Ishikawa (cell line): ENCODE data around the gene PIAS4.

Experiments
- CEBPB ChIP-seq: IDR thresholded peaks from 2 replicates; pipeline ENCODE4 v1.6.1; 2012
- CREB1 ChIP-seq: IDR thresholded peaks from 2 replicates; pipeline ENCODE4 v1.6.1; 2012; ENCODE audit warnings: low read depth
- EGR1 ChIP-seq: IDR thresholded peaks from 2 replicates; pipeline ENCODE4 v1.6.1; 2012
- EP300 ChIP-seq: IDR thresholded peaks from 2 replicates; pipeline ENCODE4 v1.6.1; 2012; ENCODE audit warnings: borderline replicate concordance
- FOXM1 ChIP-seq: IDR thresholded peaks from 2 replicates; pipeline ENCODE4 v1.6.1; 2012; ENCODE audit warnings: low read depth, borderline replicate concordance
- MAX ChIP-seq: IDR thresholded peaks from 2 replicates; pipeline ENCODE4 v1.6.1; 2012
- NFIC ChIP-seq: IDR thresholded peaks from 2 replicates; pipeline ENCODE4 v1.6.1; 2012
- RAD21 ChIP-seq: IDR thresholded peaks from 2 replicates; pipeline ENCODE4 v1.6.1; 2012; ENCODE audit warnings: low read depth
- TAF1 ChIP-seq: IDR thresholded peaks from 2 replicates; pipeline ENCODE4 v1.6.1; 2012; ENCODE audit warnings: low read depth, mild to moderate bottlenecking
- TCF12 ChIP-seq: IDR thresholded peaks from 2 replicates; pipeline ENCODE4 v1.6.1; 2012; ENCODE audit warnings: low read depth
- TEAD4 ChIP-seq: IDR thresholded peaks from 2 replicates; pipeline ENCODE4 v1.6.1; 2012
- YY1 ChIP-seq: IDR thresholded peaks from 2 replicates; pipeline ENCODE4 v1.6.1; 2012; ENCODE audit warnings: low read depth
- TF ChIP-seq, protein P1 (sequence below): IDR thresholded peaks from 2 replicates; pipeline ENCODE4 v1.6.1; 2012; ENCODE audit warnings: low read depth, mild to moderate bottlenecking

- TF ChIP-seq YY1 (no peak), MAX (no peak), TAF1 (no peak), TCF12 (no peak), EP300 (no peak), TEAD4 (no peak), CREB1 (no peak), CEBPB (no peak), EGR1 (no peak), FOXM1 (no peak), RAD21 (no peak), NFIC (no peak)
- TF ChIP-seq, protein P1, sequence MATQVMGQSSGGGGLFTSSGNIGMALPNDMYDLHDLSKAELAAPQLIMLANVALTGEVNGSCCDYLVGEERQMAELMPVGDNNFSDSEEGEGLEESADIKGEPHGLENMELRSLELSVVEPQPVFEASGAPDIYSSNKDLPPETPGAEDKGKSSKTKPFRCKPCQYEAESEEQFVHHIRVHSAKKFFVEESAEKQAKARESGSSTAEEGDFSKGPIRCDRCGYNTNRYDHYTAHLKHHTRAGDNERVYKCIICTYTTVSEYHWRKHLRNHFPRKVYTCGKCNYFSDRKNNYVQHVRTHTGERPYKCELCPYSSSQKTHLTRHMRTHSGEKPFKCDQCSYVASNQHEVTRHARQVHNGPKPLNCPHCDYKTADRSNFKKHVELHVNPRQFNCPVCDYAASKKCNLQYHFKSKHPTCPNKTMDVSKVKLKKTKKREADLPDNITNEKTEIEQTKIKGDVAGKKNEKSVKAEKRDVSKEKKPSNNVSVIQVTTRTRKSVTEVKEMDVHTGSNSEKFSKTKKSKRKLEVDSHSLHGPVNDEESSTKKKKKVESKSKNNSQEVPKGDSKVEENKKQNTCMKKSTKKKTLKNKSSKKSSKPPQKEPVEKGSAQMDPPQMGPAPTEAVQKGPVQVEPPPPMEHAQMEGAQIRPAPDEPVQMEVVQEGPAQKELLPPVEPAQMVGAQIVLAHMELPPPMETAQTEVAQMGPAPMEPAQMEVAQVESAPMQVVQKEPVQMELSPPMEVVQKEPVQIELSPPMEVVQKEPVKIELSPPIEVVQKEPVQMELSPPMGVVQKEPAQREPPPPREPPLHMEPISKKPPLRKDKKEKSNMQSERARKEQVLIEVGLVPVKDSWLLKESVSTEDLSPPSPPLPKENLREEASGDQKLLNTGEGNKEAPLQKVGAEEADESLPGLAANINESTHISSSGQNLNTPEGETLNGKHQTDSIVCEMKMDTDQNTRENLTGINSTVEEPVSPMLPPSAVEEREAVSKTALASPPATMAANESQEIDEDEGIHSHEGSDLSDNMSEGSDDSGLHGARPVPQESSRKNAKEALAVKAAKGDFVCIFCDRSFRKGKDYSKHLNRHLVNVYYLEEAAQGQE, result no peak
Measured at GRCh38 chr19:3958836-3959765, 48.4 kb upstream of the PIAS4 start.
